ENCODE measurements around the gene CARM1. TPM values are rescaled to one million over a fixed set of nuclear protein-coding genes. Genes with fewer than 3 reads are reported as not detected.
A peak's percentile ranks its signal among the peaks of the same experiment; 100 is the strongest.

CARM1 gene
- total RNA-seq, 1 experiment from 2014 or later, result 51.7 TPM

DNA sequence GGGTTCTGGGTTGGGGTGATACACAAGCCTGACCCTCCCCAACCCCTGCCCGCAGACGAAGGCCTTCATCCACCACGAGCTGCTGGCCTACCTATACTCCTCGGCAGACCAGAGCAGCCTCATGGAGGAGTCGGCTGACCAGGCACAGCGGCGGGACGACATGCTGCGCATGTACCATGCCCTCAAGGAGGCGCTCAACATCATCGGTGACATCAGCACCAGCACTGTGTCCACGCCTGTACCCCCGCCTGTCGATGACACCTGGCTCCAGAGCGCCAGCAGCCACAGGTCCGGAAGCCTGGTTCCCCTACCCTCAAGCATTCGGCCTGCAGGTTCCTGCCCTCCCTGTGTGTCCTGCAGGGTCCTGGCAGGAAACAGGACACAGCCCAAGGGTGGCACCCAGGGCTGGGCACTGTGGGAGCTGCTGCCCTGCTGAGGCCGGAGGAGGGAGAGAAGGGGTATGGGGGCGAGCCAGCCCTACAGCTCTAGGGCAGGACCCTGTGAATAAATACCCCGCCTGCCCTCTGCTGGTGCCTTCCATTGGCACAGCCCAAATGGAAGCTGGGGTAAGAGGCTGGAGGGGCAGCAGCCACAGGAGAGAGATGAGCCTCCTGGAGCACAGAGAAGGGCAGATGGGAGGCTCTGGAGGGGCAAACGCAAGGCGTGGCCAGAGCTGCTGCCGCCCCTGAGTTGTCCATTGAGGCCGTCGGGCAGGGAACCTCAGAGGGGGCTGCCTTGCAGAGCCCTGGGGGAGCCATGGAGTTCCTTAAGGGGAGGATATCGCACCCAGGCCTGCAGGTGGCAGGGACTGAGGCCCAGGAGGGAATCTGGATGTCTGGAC, 42.2 kb upstream of the CARM1 start:
- ChIA-PET CTCF (interaction anchor here (0.7 to 1.8 kb wide), 3 partner anchors 35 to 1966 kb away, joined by 3 to 5 read pairs (median 5); no protein-coding TSS in a partner anchor), POLR2A (no interaction called here)
- Mint-ChIP-seq H3K27me3 (ENCODE audit: insufficient read depth, unreplicated experiment) (no peaks in the 10 kb centered on the region), H3K9me3 (ENCODE audit: unreplicated experiment) (no peaks in the 10 kb centered on the region), H3K27ac (ENCODE audit: low read depth, unreplicated experiment) (no peak overlapping the region), H3K4me1 (ENCODE audit: insufficient read depth, unreplicated experiment) (no peaks in the 10 kb centered on the region), H3K36me3 (ENCODE audit: insufficient read depth, unreplicated experiment) (peaks cover 54% of the 10 kb centered on the region), H3K4me3 (ENCODE audit: unreplicated experiment) (no peak overlapping the region)
- TF ChIP-seq, protein P1, sequence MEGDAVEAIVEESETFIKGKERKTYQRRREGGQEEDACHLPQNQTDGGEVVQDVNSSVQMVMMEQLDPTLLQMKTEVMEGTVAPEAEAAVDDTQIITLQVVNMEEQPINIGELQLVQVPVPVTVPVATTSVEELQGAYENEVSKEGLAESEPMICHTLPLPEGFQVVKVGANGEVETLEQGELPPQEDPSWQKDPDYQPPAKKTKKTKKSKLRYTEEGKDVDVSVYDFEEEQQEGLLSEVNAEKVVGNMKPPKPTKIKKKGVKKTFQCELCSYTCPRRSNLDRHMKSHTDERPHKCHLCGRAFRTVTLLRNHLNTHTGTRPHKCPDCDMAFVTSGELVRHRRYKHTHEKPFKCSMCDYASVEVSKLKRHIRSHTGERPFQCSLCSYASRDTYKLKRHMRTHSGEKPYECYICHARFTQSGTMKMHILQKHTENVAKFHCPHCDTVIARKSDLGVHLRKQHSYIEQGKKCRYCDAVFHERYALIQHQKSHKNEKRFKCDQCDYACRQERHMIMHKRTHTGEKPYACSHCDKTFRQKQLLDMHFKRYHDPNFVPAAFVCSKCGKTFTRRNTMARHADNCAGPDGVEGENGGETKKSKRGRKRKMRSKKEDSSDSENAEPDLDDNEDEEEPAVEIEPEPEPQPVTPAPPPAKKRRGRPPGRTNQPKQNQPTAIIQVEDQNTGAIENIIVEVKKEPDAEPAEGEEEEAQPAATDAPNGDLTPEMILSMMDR (IDR thresholded peaks at IDR 0.05; ENCODE audit: unreplicated experiment), result no peak
- no peak for DNase-seq (ENCODE audit: unreplicated experiment)
- no TSS peak for BruUV-seq (replicated peaks)
- intact Hi-C loops (cut with micrococcal nuclease), result no loop called here

DNA sequence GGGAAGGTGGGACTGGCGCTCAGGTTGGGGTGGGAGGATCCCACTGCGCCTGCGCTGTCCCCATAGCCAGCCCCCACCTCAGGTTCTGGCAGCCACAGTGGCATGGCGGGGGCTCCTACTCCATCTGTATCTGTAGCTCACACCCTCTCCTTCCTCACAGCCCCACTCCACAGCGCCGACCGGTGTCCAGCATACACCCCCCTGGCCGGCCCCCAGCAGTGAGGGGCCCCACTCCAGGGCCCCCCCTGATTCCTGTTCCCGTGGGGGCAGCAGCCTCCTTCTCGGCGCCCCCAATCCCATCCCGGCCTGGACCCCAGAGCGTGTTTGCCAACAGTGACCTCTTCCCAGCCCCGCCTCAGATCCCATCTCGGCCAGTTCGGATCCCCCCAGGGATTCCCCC, 41.4 kb upstream of the CARM1 start:
- H3K4me3 Mint-ChIP-seq (ENCODE audit: unreplicated experiment), result no peak overlapping the region
- CTCF ChIA-PET, result no interaction called here

DNA sequence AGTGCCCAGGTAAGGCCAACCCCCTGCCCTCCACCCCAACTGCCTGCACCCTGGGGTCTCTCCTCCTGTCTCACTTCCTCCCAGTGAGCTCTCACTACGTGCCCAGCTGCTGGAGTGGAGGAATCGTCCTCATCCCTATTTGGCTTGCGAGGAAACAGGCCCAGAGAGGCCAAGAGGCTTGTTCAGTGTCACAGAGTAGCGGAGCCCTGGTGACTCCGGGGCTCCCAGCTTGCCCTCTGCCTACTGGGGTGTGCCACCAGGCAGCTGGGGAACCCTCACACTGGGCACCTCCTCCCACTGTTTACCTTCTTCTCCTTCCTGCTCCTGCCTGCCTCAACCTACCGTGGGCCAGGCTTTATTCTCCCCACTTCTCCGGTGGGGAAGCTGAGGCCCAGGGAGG, 41.0 kb upstream of the CARM1 start:
- Mint-ChIP-seq H3K27ac (ENCODE audit: low read depth, unreplicated experiment) (no peak overlapping the region), H3K36me3 (ENCODE audit: insufficient read depth, unreplicated experiment) (peaks cover 51% of the 10 kb centered on the region), H3K9me3 (ENCODE audit: unreplicated experiment) (no peaks in the 10 kb centered on the region), H3K27me3 (ENCODE audit: insufficient read depth, unreplicated experiment) (no peaks in the 10 kb centered on the region), H3K4me3 (ENCODE audit: unreplicated experiment) (no peak overlapping the region), H3K4me1 (ENCODE audit: insufficient read depth, unreplicated experiment) (no peaks in the 10 kb centered on the region)
- TF ChIP-seq, protein P1 (IDR thresholded peaks at IDR 0.05; ENCODE audit: unreplicated experiment), result no peak
- POLR2A ChIA-PET, result no interaction called here
- intact Hi-C loops (cut with micrococcal nuclease), result no loop called here
- no TSS peak for BruUV-seq (replicated peaks)
- CTCF ChIA-PET, result no interaction called here
- no peak for DNase-seq (ENCODE audit: unreplicated experiment)

More for the DNA sequence above, 41.4 kb upstream of the CARM1 start:
- H3K27ac Mint-ChIP-seq (ENCODE audit: low read depth, unreplicated experiment), result no peak overlapping the region
- TF ChIP-seq, protein P1 (IDR thresholded peaks at IDR 0.05; ENCODE audit: unreplicated experiment), result no peak
- no peak for DNase-seq (ENCODE audit: unreplicated experiment)
- intact Hi-C loops (cut with micrococcal nuclease), result no loop called here
- POLR2A ChIA-PET, result no interaction called here
- no peaks in the 10 kb centered on the region for H3K9me3 Mint-ChIP-seq (ENCODE audit: unreplicated experiment)
- no peaks in the 10 kb centered on the region for H3K27me3 Mint-ChIP-seq (ENCODE audit: insufficient read depth, unreplicated experiment)
- no TSS peak for BruUV-seq (replicated peaks)
- no peaks in the 10 kb centered on the region for H3K4me1 Mint-ChIP-seq (ENCODE audit: insufficient read depth, unreplicated experiment)
- peaks cover 50% of the 10 kb centered on the region for H3K36me3 Mint-ChIP-seq (ENCODE audit: insufficient read depth, unreplicated experiment)

DNA sequence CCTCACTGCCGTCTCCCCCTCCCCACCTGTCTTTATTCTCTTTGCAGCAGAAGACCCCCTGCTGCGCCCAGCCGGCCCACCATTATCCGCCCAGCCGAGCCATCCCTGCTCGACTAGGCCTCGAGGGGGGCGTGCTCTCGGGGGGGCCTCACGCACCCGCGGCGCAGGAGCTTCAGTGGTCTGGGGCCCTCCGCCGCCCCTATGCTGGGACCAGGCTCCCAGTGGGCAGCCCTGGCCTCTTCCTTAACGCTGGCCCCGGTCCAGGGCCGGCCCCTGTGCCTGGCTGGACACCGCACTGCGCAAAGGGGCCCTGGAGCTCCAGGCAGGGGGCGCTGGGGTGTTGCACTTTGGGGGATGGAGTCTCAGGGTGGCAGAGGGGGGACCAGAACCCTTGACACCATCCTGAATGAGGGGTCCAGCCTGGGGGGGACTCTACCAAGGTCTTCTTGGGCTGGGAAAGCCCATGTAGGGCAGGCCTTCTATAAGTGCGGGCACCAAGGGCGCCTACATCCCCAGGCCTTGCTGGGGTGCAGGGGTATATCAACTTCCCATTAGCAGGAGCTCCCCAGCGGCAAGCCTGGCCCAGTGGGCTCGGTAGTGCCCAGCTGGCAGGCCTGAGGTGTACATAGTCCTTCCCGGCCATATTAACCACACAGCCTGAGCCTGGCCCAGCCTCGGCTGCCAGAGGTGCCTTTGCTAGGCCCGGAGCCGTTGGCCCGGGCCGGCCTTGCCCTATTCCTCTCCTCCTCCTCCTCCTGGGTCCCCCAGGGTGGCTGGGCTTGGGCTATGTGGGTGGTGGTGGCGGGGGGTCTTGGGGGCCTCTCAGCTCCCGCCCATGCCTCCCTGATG, 40.2 kb upstream of the CARM1 start:
- no peaks in the 10 kb centered on the region for H3K27me3 Mint-ChIP-seq (ENCODE audit: insufficient read depth, unreplicated experiment)
- no peak for DNase-seq (ENCODE audit: unreplicated experiment)
- H3K4me1 Mint-ChIP-seq (ENCODE audit: insufficient read depth, unreplicated experiment), result peaks cover under 1% of the 10 kb centered on the region
- intact Hi-C loops (cut with micrococcal nuclease), result no loop called here
- H3K36me3 Mint-ChIP-seq (ENCODE audit: insufficient read depth, unreplicated experiment), result peaks cover 48% of the 10 kb centered on the region
- POLR2A ChIA-PET, result no interaction called here
- CTCF ChIA-PET, result interaction anchor here (1.2 kb wide), 1 partner anchor 34 kb away, joined by 3 read pairs; no protein-coding TSS in a partner anchor
- H3K4me3 Mint-ChIP-seq (ENCODE audit: unreplicated experiment), result no peak overlapping the region
- no peak overlapping the region for H3K27ac Mint-ChIP-seq (ENCODE audit: low read depth, unreplicated experiment)
- BruUV-seq (replicated peaks), result TSS peak; percentile 27
- no peaks in the 10 kb centered on the region for H3K9me3 Mint-ChIP-seq (ENCODE audit: unreplicated experiment)
- TF ChIP-seq, protein P1 (IDR thresholded peaks at IDR 0.05; ENCODE audit: unreplicated experiment), result no peak
